Endothelial cell of umbilical vein (primary cell): ENCODE results near the gene TSR3. TPM values are rescaled to one million over a fixed set of nuclear protein-coding genes. Genes with fewer than 3 reads are reported as not detected.

Source experiments
- BruUV-seq: library from RNA; stranded (reverse); fragments of 400-500 nt; replicated peaks from 2 replicates; lab custom pipeline; 2021; lab: Mats Ljungman, UMichigan
- CTCF ChIA-PET: fragments of 300-600, 350-600 bp; sonication (Branson Sonifier 250); formaldehyde crosslinking; loops from one replicate; lab custom pipeline; 2021; ENCODE audit warnings: antibody characterized with exemption, inconsistent platforms; lab: Charles Lee
- POLR2A ChIA-PET: fragments of 300-600, 350-600 bp; sonication (Branson Sonifier 250); formaldehyde crosslinking; loops from one replicate; lab custom pipeline; 2021; ENCODE audit warnings: antibody characterized with exemption, inconsistent platforms; lab: Charles Lee
- DNase-seq: peaks from one replicate; pipeline ENCODE4 v3.0.0-alpha.2; 2011; ENCODE audit warnings: low read depth, low spot score
- FAIRE-seq: peaks from 2 replicates; lab custom pipeline; 2011; peaks lifted over from hg19 to GRCh38; lab: Jason Lieb, UNC
- H2AFZ ChIP-seq: 2 replicates; pipeline ENCODE4 v1.6.0; 2012; ENCODE audit warnings: low read depth, low read length, control low read depth, inconsistent platforms
- H3K27ac ChIP-seq: 2 replicates; pipeline ENCODE4 v1.5.1; 2011; ENCODE audit warnings: low read depth, mild to moderate bottlenecking, control low read depth, low read length, moderate library complexity; ENCODE audit not compliant: insufficient read depth
- H3K27me3 ChIP-seq, 2 experiments: 2 replicates each; pipeline versions ENCODE4 v1.6.0 to v1.6.1; 2011; ENCODE audit warnings: low read length in 2 of 2, mixed read lengths in 1 of 2; ENCODE audit not compliant: control insufficient read depth in 2 of 2, insufficient read depth in 2 of 2
- H3K36me3 ChIP-seq, 2 experiments: 2 replicates in 1 of 2; 3 replicates in 1 of 2; pipeline ENCODE4 v1.5.1; 2011; ENCODE audit warnings: low read length in 2 of 2, mild to moderate bottlenecking in 1 of 2, moderate library complexity in 1 of 2; ENCODE audit not compliant: control insufficient read depth in 2 of 2, insufficient read depth in 2 of 2; ENCODE audit errors: extremely low read depth in 1 of 2
- H3K4me1 ChIP-seq: 3 replicates; pipeline ENCODE4 v1.5.1; 2011; ENCODE audit warnings: mild to moderate bottlenecking, low read length; ENCODE audit not compliant: control insufficient read depth, insufficient read depth; ENCODE audit errors: extremely low read depth
- H3K4me2 ChIP-seq: 2 replicates; pipeline ENCODE4 v1.6.1; 2011; ENCODE audit warnings: low read length, control low read depth, mixed read lengths; ENCODE audit not compliant: insufficient read depth
- H3K4me3 ChIP-seq, 3 experiments: fragments of 200-600 bp in 1 of 3; sonication (generic), shearing (Covaris generic) in 1 of 3; replicated peaks in 1 of 3; 2 replicates each; pipeline ENCODE4 v1.5.1; 2011 to 2016; ENCODE audit warnings: control low read depth in 3 of 3, low read length in 3 of 3, mild to moderate bottlenecking in 2 of 3, inconsistent platforms in 1 of 3, low read depth in 1 of 3, moderate library complexity in 1 of 3; ENCODE audit not compliant: insufficient read depth in 1 of 3
- H3K79me2 ChIP-seq: 2 replicates; pipeline ENCODE4 v1.6.0; 2012; ENCODE audit warnings: low read length, inconsistent platforms; ENCODE audit not compliant: control insufficient read depth, insufficient read depth
- H3K9ac ChIP-seq: replicated peaks from 2 replicates; pipeline ENCODE3; 2011; ENCODE audit warnings: low read length, control low read depth; ENCODE audit not compliant: insufficient read depth; ENCODE audit errors: extremely low read depth
- H3K9me1 ChIP-seq: replicated peaks from 3 replicates; pipeline ENCODE4 v1.6.0; 2011; ENCODE audit warnings: mild to moderate bottlenecking, low read length; ENCODE audit not compliant: control insufficient read depth, insufficient read depth; ENCODE audit errors: extremely low read depth
- H3K9me3 ChIP-seq: replicated peaks from 2 replicates; pipeline ENCODE4 v1.5.1; 2012; ENCODE audit warnings: low read length, inconsistent platforms; ENCODE audit not compliant: control insufficient read depth, insufficient read depth
- H4K20me1 ChIP-seq: replicated peaks from 2 replicates; pipeline ENCODE3; 2011; ENCODE audit warnings: mild to moderate bottlenecking, low read length; ENCODE audit not compliant: control insufficient read depth, insufficient read depth; ENCODE audit errors: extremely low read depth
- CTCF ChIP-seq, 2 donors: IDR thresholded peaks; 1 replicate in 1 of 2; 2 replicates in 1 of 2; pipeline ENCODE4 v1.5.1; 2011; ENCODE audit warnings: low read length in 2 of 2, mild to moderate bottlenecking in 2 of 2, moderate library complexity in 2 of 2, control low read depth in 1 of 2, inconsistent platforms in 1 of 2, low read depth in 1 of 2; ENCODE audit not compliant: insufficient read depth in 1 of 2; ENCODE audit errors: extremely low read depth in 1 of 2
- EZH2 ChIP-seq: IDR thresholded peaks from 2 replicates; pipeline ENCODE4 v1.6.1; 2012; ENCODE audit warnings: borderline replicate concordance, low read depth, mild to moderate bottlenecking, moderate library complexity, low read length, inconsistent platforms; ENCODE audit not compliant: severe bottlenecking
- FOS ChIP-seq: IDR thresholded peaks from 2 replicates; pipeline ENCODE4 v1.6.1; 2011; ENCODE audit warnings: mild to moderate bottlenecking, low read length, moderate library complexity, borderline replicate concordance; ENCODE audit not compliant: insufficient read depth
- GATA2 ChIP-seq: IDR thresholded peaks from 2 replicates; pipeline ENCODE4 v1.7.0; 2011; ENCODE audit warnings: low read depth, mild to moderate bottlenecking, moderate library complexity, mixed read lengths, low read length; ENCODE audit not compliant: insufficient read length, insufficient read depth
- JUN ChIP-seq: IDR thresholded peaks from 2 replicates; pipeline ENCODE4 v1.6.1; 2011; ENCODE audit warnings: borderline replicate concordance, low read depth; ENCODE audit not compliant: insufficient read length, insufficient read depth
- MAX ChIP-seq: IDR thresholded peaks from 2 replicates; pipeline ENCODE4 v1.6.1; 2011; ENCODE audit not compliant: insufficient read depth, insufficient read length
- MYC ChIP-seq: IDR thresholded peaks from one replicate; pipeline ENCODE4 v1.6.1; 2011; ENCODE audit warnings: mild to moderate bottlenecking, low read depth, low read length
- POLR2A ChIP-seq: IDR thresholded peaks from 2 replicates; pipeline ENCODE4 v1.6.1; 2012; ENCODE audit warnings: low read depth, mild to moderate bottlenecking, control low read depth, low read length
- POLR2AphosphoS5 ChIP-seq: IDR thresholded peaks from 2 replicates; pipeline ENCODE4 v1.6.1; 2012; ENCODE audit warnings: low read depth, mild to moderate bottlenecking, control low read depth, low read length, moderate library complexity; ENCODE audit not compliant: insufficient read depth
- dilution Hi-C: fragments of 300-500 bp; cut with MboI; formaldehyde crosslinking; loops from one replicate; pipeline ENCODE4 v1.15.0; 2019; ENCODE audit warnings: low sequenced_read_pairs; ENCODE audit not compliant: extremely low pct_ligation_motif_present
- intact Hi-C: fragments of 100-400 bp; cut with micrococcal nuclease; formaldehyde crosslinking; loops from one replicate; pipeline ENCODE4 v1.10.0; 2022
- polyA plus RNA-seq, 4 experiments: library from polyadenylated mRNA; depleted of rRNA in 3 of 4; stranded (reverse) in 3 of 4; unstranded in 1 of 4; fragments of >200 nt; gene quantifications; 2 replicates each; pipeline versions ENCODE4 v1.2.1 to v1.2.3, GENCODE V29; 2011 to 2012; ENCODE audit warnings: missing spikeins in 1 of 4
- total RNA-seq: library from RNA; stranded (reverse); gene quantifications from 2 replicates; pipeline ENCODE4 v1.2.3, GENCODE V29; 2021

Gene TSR3
- total and polyA plus RNA-seq, 2 donors (not counting 3 experiments of a cell fraction or from before 2014, with no cell fraction given) = 65.4 to 82.7 TPM

GRCh38 chr16:1316033-1316405 is 35.7 kb downstream of the TSR3 start:
- no peak overlapping the region for H3K4me2 ChIP-seq
- H3K9ac ChIP-seq = no peak overlapping the region
- FAIRE-seq (no peak), DNase-seq (no peak)
- peaks cover 8% of the 10 kb centered on the region for H3K4me1 ChIP-seq
- no peaks in the 10 kb centered on the region for H3K9me3 ChIP-seq
- dilution Hi-C loops (no loop called here), intact Hi-C loops (no loop called here)
- no peak for TF ChIP-seq POLR2A
- TF ChIP-seq GATA2 = no peak
- TF ChIP-seq CTCF (IDR thresholded peaks at IDR 0.05; ENCODE audit: extremely low read depth in 1 of 2, insufficient read depth in 1 of 2, low read depth in 1 of 2, low read length in 2 of 2) = no peak
- TF ChIP-seq EZH2 = no peak
- no peak for TF ChIP-seq POLR2AphosphoS5
- TF ChIP-seq FOS = no peak
- TF ChIP-seq MYC = no peak
- TF ChIP-seq MAX = no peak
- TF ChIP-seq JUN = no peak
- H3K9me1 ChIP-seq = no peaks in the 10 kb centered on the region
- H3K27me3 ChIP-seq = no peaks in the 10 kb centered on the region
- H2AFZ ChIP-seq = no peak overlapping the region
- BruUV-seq = no TSS peak
- no peak overlapping the region for H3K4me3 ChIP-seq
- ChIA-PET CTCF (interaction anchor here (1.2 to 1.9 kb wide), 3 partner anchors 10 to 48 kb away, joined by 3 to 5 read pairs (median 4); no protein-coding TSS in a partner anchor), POLR2A (no interaction called here)
- no peak overlapping the region for H3K27ac ChIP-seq
- H3K36me3 ChIP-seq = peaks cover 20 to 64% of the 10 kb centered on the region in 2 experiments
- H3K79me2 ChIP-seq = peaks cover 68% of the 10 kb centered on the region
- H4K20me1 ChIP-seq = no peaks in the 10 kb centered on the region
